ENCODE data around the gene TMEM235. TPM values are rescaled to one million over a fixed set of nuclear protein-coding genes. Genes with fewer than 3 reads are reported as not detected.

TMEM235 gene
- total and polyA plus RNA-seq, 3 donors from 2014 or later = not detected

DNA sequence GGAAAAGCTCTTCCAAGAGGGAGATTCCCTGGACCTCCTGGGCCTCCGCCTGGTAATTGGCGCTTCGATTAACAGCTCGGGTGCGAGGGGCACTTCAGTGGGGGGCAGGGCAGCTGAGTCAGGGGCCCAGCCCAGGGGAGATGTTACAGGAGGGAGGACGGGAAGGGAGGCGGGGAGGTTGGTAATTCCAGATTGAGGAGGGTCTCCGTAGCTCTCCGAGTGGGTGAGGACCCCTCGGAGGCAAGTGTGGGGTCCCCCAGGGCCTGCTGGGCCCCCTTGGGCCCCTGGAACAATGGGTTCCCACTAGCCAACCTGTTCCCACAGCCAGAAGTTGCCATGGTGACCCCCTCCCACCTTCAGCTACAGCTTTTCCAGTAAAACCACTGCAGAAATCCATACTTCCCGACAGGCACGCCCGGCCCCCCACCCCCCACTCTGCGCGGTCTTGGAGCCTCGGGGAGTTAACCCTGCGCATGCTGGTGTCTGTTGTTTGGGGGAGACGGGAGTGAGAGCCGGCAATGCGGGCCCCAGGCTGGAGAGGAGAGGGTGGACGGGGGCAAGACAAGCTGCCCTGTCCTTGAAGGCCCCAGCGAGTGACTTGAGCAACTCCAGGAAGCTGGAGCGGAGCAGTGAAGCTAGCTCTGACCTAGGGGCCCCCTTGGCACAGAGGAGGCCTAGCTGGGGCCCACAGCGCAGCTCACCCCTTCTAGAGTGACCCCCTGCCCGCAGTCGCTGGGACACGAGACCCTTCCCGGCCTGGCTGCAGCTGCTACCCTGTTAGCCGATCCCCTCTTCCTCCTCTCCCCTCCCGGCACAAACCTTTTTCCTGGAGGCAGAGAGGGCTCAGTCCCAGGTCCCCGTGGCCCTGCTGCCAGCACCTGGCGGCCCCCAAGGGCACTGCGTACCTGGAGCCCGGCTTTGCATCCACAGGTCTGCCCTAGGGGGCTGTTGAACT is 37.8 kb downstream of the TMEM235 start:
- no peaks in the 10 kb centered on the region for H3K27me3 ChIP-seq
- TF ChIP-seq, protein P1, sequence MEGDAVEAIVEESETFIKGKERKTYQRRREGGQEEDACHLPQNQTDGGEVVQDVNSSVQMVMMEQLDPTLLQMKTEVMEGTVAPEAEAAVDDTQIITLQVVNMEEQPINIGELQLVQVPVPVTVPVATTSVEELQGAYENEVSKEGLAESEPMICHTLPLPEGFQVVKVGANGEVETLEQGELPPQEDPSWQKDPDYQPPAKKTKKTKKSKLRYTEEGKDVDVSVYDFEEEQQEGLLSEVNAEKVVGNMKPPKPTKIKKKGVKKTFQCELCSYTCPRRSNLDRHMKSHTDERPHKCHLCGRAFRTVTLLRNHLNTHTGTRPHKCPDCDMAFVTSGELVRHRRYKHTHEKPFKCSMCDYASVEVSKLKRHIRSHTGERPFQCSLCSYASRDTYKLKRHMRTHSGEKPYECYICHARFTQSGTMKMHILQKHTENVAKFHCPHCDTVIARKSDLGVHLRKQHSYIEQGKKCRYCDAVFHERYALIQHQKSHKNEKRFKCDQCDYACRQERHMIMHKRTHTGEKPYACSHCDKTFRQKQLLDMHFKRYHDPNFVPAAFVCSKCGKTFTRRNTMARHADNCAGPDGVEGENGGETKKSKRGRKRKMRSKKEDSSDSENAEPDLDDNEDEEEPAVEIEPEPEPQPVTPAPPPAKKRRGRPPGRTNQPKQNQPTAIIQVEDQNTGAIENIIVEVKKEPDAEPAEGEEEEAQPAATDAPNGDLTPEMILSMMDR (IDR thresholded peaks at IDR 0.05) = no peak
- TF ChIP-seq POLR2A (IDR thresholded peaks at IDR 0.05) = no peak
- intact Hi-C loops (cut with DNase I; ENCODE audit: low total_unique reads) = no loop called here
- H3K27ac ChIP-seq = no peak overlapping the region
- DNase-seq = no peak
- 33 to 45% methylated on average over 14 to 34 of the region's 34 CpGs for WGBS, 2 donors
- no peaks in the 10 kb centered on the region for H3K36me3 ChIP-seq (ENCODE audit: low read depth, missing control alignments)
- H3K4me3 ChIP-seq = no peak overlapping the region
- H3K4me1 ChIP-seq = peaks cover 23% of the 10 kb centered on the region
- H3K9me3 ChIP-seq = no peaks in the 10 kb centered on the region

DNA sequence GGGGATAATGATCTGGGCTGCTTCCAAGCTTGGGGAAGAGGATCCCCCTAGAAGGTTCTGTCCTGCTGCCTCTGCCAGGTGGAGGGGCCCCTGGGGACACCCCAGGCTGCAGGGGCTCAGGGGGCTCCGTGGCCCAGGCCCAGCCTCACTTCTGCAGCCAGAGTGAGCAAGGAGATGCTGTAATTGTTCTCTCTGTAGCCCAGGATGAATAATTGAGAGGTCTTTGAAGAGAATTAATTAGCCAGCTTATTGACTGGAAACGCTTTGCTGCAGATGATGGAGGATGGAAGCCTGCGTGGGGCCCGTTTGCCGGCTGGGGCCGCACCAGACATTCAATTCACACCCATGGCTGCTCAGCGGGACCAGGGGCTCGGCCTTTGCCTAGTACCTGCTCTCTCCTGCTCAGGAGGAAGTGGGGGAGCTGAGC is 38.5 kb downstream of the TMEM235 start:
- H3K9me3 ChIP-seq = no peaks in the 10 kb centered on the region
- H3K27me3 ChIP-seq = no peaks in the 10 kb centered on the region
- DNase-seq = no peak
- no peak overlapping the region for H3K4me3 ChIP-seq
- 83 to 87% methylated on average over 8 of the region's 8 CpGs for WGBS, 2 donors
- peaks cover 23% of the 10 kb centered on the region for H3K4me1 ChIP-seq
- no peaks in the 10 kb centered on the region for H3K36me3 ChIP-seq (ENCODE audit: low read depth, missing control alignments)
- intact Hi-C loops (cut with DNase I; ENCODE audit: low total_unique reads) = no loop called here
- TF ChIP-seq, protein P1 (IDR thresholded peaks at IDR 0.05) = no peak
- no peak for TF ChIP-seq POLR2A (IDR thresholded peaks at IDR 0.05)
- H3K27ac ChIP-seq = no peak overlapping the region

DNA sequence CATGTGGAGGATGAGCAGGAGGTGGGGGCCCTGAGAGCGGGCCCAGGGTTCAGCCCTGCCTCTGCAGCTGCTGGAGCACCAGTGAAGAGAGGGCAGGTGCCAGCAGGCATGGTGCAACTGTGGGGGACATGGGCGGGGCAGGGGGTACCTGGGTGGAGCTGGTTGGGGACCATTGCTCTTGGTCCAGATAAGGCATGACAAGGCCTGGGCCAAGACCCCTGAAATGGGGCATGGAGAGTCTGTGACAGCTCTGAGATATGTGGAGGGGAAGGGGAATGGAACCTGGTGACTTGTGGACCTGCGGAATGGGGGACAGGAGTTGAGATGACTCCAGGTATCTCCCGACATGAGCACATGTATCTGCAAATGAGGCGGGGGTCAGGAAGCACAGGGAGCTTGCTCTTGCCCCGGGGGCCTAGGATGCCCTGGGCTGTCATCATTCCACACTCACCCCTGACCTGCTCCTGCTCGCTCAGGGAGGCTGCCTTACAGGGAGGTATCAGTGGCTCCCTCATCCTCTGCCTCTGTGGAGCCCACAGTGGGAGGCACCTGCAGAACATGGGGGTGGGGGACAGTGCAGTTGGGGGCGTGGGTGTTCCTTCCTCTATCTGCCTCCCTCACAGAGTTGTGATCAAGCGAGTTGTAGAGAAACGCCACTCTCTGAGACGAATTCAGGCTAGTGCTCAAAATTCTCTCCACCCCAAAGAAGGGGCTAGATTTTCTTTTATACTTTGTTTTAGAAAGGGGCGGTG is 40.2 kb downstream of the TMEM235 start:
- H3K9me3 ChIP-seq = no peaks in the 10 kb centered on the region
- no peak for TF ChIP-seq POLR2A (IDR thresholded peaks at IDR 0.05)
- TF ChIP-seq, protein P1 (IDR thresholded peaks at IDR 0.05) = no peak
- intact Hi-C loops (cut with DNase I; ENCODE audit: low total_unique reads) = no loop called here
- peaks cover 23% of the 10 kb centered on the region for H3K4me1 ChIP-seq
- WGBS, 2 donors = 73 to 78% methylated on average over 12 of the region's 12 CpGs
- DNase-seq = no peak
- H3K4me3 ChIP-seq = no peak overlapping the region
- H3K36me3 ChIP-seq (ENCODE audit: low read depth, missing control alignments) = no peaks in the 10 kb centered on the region
- no peak overlapping the region for H3K27ac ChIP-seq
- no peaks in the 10 kb centered on the region for H3K27me3 ChIP-seq

DNA sequence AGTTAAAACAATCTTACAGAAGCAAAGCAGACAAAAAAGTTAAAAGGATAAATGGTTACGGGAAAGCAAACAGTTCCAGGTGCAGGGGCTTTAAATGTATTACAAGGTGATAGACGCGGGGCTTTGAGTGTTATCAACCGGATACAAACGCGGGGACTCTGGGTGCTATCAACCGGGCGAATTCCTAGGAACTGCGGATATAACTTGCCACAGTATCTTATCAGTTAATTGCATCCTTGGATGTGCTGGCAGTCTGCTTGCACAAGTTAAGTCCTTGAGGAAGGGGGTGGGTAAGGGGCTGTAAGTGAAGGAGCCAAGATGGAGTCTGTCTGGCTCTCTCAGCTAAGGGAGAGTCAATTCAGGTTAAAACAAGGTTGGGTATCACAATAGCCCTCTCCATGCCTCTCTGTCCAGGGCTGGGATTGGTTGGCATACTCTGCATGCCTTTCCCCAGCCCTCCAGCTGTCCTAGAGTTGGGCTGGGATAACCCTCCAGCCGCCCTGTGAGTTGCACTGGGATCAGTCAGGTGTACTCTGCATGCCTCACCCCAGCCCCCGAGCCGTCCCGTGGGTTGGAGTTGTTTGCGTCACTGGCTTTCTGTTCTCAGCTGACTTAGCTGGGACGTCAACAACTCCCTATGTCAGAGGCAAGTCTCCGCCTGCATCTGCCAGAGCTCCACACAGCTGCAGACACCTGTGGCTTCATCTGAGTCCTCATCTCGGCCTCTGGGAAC is 40.9 kb downstream of the TMEM235 start:
- intact Hi-C loops (cut with DNase I; ENCODE audit: low total_unique reads) = no loop called here
- no peak overlapping the region for H3K4me3 ChIP-seq
- peak; percentile 82 for DNase-seq
- H3K4me1 ChIP-seq = peaks cover 23% of the 10 kb centered on the region
- H3K9me3 ChIP-seq = no peaks in the 10 kb centered on the region
- no peaks in the 10 kb centered on the region for H3K36me3 ChIP-seq (ENCODE audit: low read depth, missing control alignments)
- H3K27ac ChIP-seq = no peak overlapping the region
- H3K27me3 ChIP-seq = no peaks in the 10 kb centered on the region
- TF ChIP-seq POLR2A (IDR thresholded peaks at IDR 0.05) = no peak
- TF ChIP-seq, protein P1 (IDR thresholded peaks at IDR 0.05) = no peak
- WGBS, 2 donors = 39 to 55% methylated on average over 12 to 17 of the region's 17 CpGs
